IPS-18a (cell line): ENCODE data around the gene CDH13.

ENCODE experiments used
- H3K27ac ChIP-seq: one replicate; pipeline ENCODE4 v1.5.1; 2013; ENCODE audit warnings: low read length
- H3K27me3 ChIP-seq: one replicate; pipeline ENCODE4 v1.6.1; 2013; ENCODE audit warnings: mild to moderate bottlenecking, low read length; ENCODE audit not compliant: control insufficient read depth, insufficient read depth
- H3K36me3 ChIP-seq: one replicate; pipeline ENCODE4 v1.6.1; 2013; ENCODE audit warnings: low read depth, low read length; ENCODE audit not compliant: control insufficient read depth
- H3K4me1 ChIP-seq: one replicate; pipeline ENCODE4 v1.6.1; 2013; ENCODE audit warnings: low read depth, low read length; ENCODE audit not compliant: control insufficient read depth
- H3K4me3 ChIP-seq: one replicate; pipeline ENCODE4 v1.5.1; 2013; ENCODE audit warnings: low read length
- H3K9ac ChIP-seq: one replicate; pipeline ENCODE4 v1.6.1; 2013; ENCODE audit warnings: mild to moderate bottlenecking, low read length, moderate library complexity
- H3K9me3 ChIP-seq: one replicate; pipeline ENCODE4 v1.6.1; 2013; ENCODE audit warnings: low read depth, low read length; ENCODE audit not compliant: control insufficient read depth

CDH13 gene

DNA sequence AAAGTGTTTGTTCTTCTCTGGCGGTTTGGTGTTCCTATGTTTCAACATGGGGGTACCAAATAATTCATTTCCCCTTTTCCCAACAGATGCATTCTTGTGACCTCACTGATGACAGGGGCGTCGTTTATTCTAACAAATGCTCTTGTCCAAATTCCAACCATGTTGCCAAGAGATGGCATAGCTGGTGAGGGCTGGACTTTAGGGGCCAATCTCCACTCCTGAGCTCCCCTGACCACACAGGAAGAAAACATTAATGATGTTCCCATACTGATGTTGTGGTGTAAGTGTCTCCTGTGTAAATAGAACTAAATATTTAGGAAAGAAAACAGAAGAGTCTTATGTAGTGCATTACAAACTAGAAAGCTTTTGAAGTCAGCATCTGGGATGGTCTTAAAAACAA, 431.6 kb downstream of the CDH13 start:
- no peaks in the 10 kb centered on the region for H3K36me3 ChIP-seq
- no peaks in the 10 kb centered on the region for H3K9me3 ChIP-seq
- no peak overlapping the region for H3K9ac ChIP-seq
- no peak overlapping the region for H3K4me3 ChIP-seq
- no peaks in the 10 kb centered on the region for H3K27me3 ChIP-seq
- peaks cover 4% of the 10 kb centered on the region for H3K4me1 ChIP-seq
- no peak overlapping the region for H3K27ac ChIP-seq

DNA sequence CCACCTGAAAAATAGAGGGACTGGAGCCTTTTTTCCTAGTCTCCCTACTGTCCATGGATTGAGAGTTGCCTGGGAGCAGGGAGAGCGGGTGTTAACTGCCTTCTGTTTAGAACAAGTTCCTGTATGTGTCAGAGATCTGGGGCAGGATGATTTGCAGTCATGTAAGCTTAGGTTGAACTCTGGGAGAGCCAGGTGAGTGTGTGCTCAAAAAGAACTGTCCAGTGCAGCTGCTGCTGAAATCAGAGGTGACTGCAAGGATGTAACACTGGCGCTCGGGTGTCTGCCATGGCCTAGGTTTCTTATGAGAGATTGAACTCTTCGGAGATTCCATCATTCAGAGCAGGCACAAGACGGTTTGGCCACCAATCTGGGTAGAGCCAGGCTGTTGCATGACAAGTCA, 432.5 kb downstream of the CDH13 start:
- H3K9me3 ChIP-seq, result no peaks in the 10 kb centered on the region
- H3K27ac ChIP-seq, result no peak overlapping the region
- no peak overlapping the region for H3K9ac ChIP-seq
- H3K4me1 ChIP-seq, result peaks cover 4% of the 10 kb centered on the region
- no peaks in the 10 kb centered on the region for H3K36me3 ChIP-seq
- no peak overlapping the region for H3K4me3 ChIP-seq
- no peaks in the 10 kb centered on the region for H3K27me3 ChIP-seq

- Histone ChIP-seq H3K27me3 (no peaks in the 10 kb centered on the region), H3K9ac (no peak overlapping the region), H3K36me3 (no peaks in the 10 kb centered on the region), H3K27ac (no peak overlapping the region), H3K4me3 (no peak overlapping the region), H3K4me1 (no peaks in the 10 kb centered on the region), H3K9me3 (peaks cover 15% of the 10 kb centered on the region)
These were observed 439.2 kb downstream of the CDH13 start for GRCh38 chr16:83066011-83066410.

DNA sequence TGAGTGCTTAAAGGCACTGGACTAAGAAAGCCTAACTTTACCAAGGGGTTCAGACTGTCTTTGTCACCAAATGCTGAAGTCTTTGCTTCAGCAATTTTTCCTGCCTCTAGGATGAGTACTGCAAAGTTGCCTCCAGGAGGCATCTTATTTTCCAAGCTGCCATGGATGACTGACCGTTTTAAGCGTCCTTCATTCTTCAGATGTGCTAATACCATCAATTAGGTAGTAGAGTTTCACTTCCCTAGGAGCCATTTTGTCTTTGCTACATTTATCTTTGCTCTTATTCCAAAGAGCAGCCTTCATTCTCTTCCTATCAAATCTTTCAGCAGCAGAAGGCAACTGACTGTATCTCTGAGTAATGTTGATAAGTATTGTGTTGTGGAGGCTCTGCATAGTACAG, 440.1 kb downstream of the CDH13 start:
- Histone ChIP-seq H3K4me3 (no peak overlapping the region), H3K27me3 (no peaks in the 10 kb centered on the region), H3K9me3 (peaks cover 15% of the 10 kb centered on the region), H3K27ac (no peak overlapping the region), H3K9ac (no peak overlapping the region), H3K4me1 (no peaks in the 10 kb centered on the region), H3K36me3 (no peaks in the 10 kb centered on the region)

DNA sequence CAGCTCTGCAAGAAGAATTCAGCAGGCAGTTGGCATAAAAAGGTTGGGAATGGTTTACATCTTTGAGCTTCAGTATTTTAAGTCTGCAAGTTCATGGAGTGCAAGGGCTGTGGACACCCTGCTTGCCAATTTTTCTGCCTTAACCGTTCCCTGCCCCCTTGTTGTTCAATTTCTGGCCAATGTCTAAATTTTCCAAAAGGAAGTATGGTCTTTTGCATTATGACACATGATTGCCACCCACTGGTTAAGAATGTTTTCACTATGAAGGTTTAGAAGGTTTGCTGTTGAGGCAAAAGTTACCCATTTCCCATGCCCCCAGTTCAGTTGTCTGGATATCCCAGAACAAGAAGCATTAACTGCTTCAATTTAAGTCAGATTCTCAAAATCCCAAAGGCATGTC, 441.9 kb downstream of the CDH13 start:
- Histone ChIP-seq H3K27ac (no peak overlapping the region), H3K4me3 (no peak overlapping the region), H3K27me3 (no peaks in the 10 kb centered on the region), H3K4me1 (no peaks in the 10 kb centered on the region), H3K9ac (no peak overlapping the region), H3K36me3 (no peaks in the 10 kb centered on the region), H3K9me3 (peaks cover 15% of the 10 kb centered on the region)

- Histone ChIP-seq H3K27ac (no peak overlapping the region), H3K9ac (no peak overlapping the region), H3K27me3 (no peaks in the 10 kb centered on the region), H3K36me3 (no peaks in the 10 kb centered on the region), H3K4me1 (no peaks in the 10 kb centered on the region), H3K9me3 (peaks cover 9% of the 10 kb centered on the region), H3K4me3 (no peak overlapping the region)
These were observed 443.8 kb downstream of the CDH13 start for GRCh38 chr16:83070416-83071209.

DNA sequence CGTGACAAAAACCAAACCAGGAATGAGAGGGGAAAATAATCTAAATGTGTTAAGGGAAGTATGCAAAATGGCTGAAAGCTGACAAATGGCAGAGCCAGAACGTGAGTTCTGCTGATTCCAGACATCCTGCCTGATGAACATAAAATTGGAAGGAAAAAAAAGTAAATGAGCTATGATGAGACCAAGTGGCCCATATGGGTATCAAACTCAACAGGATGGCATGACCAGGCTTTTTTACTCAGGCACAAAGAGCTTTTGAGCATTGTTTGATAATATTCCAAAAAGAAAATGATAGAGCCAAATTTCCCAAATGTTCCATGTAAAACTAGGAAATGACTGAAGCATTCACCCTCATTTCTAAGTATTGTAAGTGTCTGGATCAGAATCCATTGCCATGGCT, 449.2 kb downstream of the CDH13 start:
- Histone ChIP-seq H3K9ac (no peak overlapping the region), H3K27me3 (no peaks in the 10 kb centered on the region), H3K9me3 (no peaks in the 10 kb centered on the region), H3K36me3 (no peaks in the 10 kb centered on the region), H3K27ac (no peak overlapping the region), H3K4me1 (no peaks in the 10 kb centered on the region), H3K4me3 (no peak overlapping the region)

DNA sequence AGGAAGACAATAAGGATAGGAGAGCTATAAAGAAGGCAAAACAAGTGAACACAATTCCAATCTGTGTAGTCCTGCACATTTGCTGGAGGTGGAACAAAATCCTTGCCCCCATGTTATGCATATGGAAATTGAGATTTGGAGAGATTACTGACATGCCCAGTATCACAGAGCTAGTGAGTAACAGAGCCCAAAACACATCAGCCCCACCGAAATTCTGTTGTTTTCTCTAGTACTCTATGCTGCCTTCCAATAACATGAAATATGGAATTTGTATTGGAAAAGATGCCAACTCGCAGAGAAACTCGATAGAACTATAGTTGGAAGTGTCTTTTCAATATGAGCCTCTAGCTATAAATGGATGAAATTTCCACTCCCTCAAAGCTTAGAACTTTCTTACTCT, 456.6 kb downstream of the CDH13 start:
- no peak overlapping the region for H3K27ac ChIP-seq
- no peaks in the 10 kb centered on the region for H3K27me3 ChIP-seq
- no peaks in the 10 kb centered on the region for H3K4me1 ChIP-seq
- no peaks in the 10 kb centered on the region for H3K36me3 ChIP-seq
- H3K9ac ChIP-seq, result no peak overlapping the region
- H3K4me3 ChIP-seq, result no peak overlapping the region
- peaks cover 4% of the 10 kb centered on the region for H3K9me3 ChIP-seq

DNA sequence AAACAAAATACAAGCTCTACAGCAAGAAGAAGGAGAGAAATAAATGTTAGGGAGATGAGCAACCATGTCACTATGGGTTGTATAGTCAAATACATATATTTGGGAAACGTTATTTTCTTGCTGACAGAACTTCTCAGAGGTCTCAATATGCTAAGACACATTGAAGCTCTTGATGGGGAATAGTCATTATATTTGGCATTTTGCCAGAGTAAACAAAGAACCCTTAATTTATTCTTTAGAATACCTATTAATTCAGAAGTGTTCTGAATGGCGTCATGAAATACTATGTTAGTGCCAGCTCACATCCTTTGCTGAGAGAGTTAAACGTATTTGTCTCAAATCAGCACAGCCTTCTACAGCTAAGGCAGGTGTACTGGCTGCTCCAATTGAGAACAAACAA, 458.9 kb downstream of the CDH13 start:
- Histone ChIP-seq H3K9me3 (peaks cover 7% of the 10 kb centered on the region), H3K9ac (no peak overlapping the region), H3K27me3 (no peaks in the 10 kb centered on the region), H3K27ac (no peak overlapping the region), H3K4me1 (no peaks in the 10 kb centered on the region), H3K4me3 (no peak overlapping the region), H3K36me3 (no peaks in the 10 kb centered on the region)

DNA sequence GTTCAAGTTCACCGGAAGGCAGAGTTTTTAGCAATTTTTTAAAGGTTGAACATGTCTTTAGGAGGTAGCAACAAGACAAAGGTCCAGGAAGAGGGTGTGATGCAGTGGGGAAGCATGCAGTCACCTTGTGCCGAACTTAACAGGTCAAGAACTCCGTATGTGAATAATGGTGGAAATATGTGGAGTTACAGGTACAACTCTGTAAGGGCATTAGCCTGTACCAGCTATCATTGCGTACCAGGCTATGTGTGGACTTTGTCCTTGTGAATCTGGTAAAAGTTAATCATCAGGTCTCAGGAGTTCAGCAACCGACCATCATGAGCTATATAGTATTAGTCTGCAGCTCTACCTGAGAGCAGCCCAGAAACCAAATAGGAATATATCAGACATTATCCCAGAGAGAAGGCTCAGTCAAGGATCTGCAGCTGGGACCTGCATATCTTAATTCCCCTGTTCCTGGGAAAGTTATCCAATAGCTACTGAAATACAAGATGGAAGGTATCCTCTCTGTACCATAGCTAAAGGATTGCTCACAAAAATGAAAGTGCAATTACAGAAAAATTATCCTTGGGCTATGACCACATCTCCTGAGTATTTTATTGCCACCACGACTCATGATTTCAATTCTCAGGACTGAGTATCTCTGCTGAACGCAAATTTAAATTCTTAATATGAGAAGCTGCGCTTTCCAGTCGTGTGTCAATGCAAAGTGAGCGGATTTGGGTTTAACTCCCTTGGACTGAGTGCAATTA, 469.3 kb downstream of the CDH13 start:
- H3K9ac ChIP-seq, result no peak overlapping the region
- H3K9me3 ChIP-seq, result peaks cover 3% of the 10 kb centered on the region
- no peaks in the 10 kb centered on the region for H3K36me3 ChIP-seq
- no peak overlapping the region for H3K4me3 ChIP-seq
- H3K27ac ChIP-seq, result no peak overlapping the region
- H3K27me3 ChIP-seq, result no peaks in the 10 kb centered on the region
- no peaks in the 10 kb centered on the region for H3K4me1 ChIP-seq

- Histone ChIP-seq H3K27ac (no peak overlapping the region), H3K27me3 (no peaks in the 10 kb centered on the region), H3K9ac (no peak overlapping the region), H3K9me3 (peaks cover 3% of the 10 kb centered on the region), H3K4me1 (no peaks in the 10 kb centered on the region), H3K4me3 (no peak overlapping the region), H3K36me3 (no peaks in the 10 kb centered on the region)
These were observed 471.8 kb downstream of the CDH13 start for GRCh38 chr16:83098536-83098935.

- H3K4me3 ChIP-seq, result no peak overlapping the region
- H3K27me3 ChIP-seq, result no peaks in the 10 kb centered on the region
- peaks cover 3% of the 10 kb centered on the region for H3K9me3 ChIP-seq
- no peaks in the 10 kb centered on the region for H3K36me3 ChIP-seq
- no peak overlapping the region for H3K9ac ChIP-seq
- no peak overlapping the region for H3K27ac ChIP-seq
- no peaks in the 10 kb centered on the region for H3K4me1 ChIP-seq
These were observed 473.9 kb downstream of the CDH13 start for GRCh38 chr16:83100679-83101078.
